Stimulated activated effector memory CD8-positive, alpha-beta T cell treated with anti-CD3 and anti-CD28 coated beads, Interleukin-12 subunit alpha, Interleukin-12 subunit beta, amount 100 ng/mL, for 72 hours (primary cell): ENCODE data around the gene CPSF4.

Source experiments
- ATAC-seq: fragments of 150-1000 bp; cut with Tn5 transposase; 2 replicates; pipeline ENCODE4 v1.10.0; 2021
- DNase-seq, 2 donors: peaks; one replicate each; pipeline ENCODE4 v3.0.0; 2021 to 2022; ENCODE audit warnings: low spot score in 2 of 2
- H3K27ac Mint-ChIP-seq: one replicate; pipeline ENCODE4 v1.8.0; 2022; ENCODE audit warnings: mild to moderate bottlenecking, mixed read lengths
- H3K36me3 Mint-ChIP-seq: one replicate; pipeline ENCODE4 v1.8.0; 2022; ENCODE audit warnings: mild to moderate bottlenecking, mixed read lengths
- H3K4me1 Mint-ChIP-seq: one replicate; pipeline ENCODE4 v1.8.0; 2022; ENCODE audit warnings: mixed read lengths
- H3K4me3 Mint-ChIP-seq: one replicate; pipeline ENCODE4 v1.8.0; 2022; ENCODE audit warnings: mild to moderate bottlenecking, mixed read lengths
- H3K9me3 Mint-ChIP-seq: one replicate; pipeline ENCODE4 v1.8.0; 2022; ENCODE audit warnings: mixed read lengths

The CPSF4 gene

DNA sequence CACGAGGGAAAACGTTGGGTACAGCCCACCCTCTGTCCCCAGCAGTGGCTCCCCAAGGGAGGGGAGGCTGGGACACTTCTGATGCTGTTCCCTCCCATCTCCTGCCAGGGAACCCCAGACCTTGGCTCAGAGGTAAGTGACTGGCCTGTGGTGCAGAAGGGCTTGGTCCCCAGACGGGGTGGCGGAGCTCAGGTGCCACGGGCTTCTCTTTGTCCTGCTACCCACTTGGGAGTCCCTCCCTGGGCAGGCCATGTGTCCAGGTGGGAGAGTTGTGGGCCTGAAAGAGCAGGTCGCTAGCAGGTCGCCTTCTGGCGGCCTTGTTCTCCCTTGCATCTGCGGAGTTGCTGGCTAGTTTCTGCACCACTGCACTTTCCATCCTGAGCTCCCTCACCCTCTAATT is 17.1 kb downstream of the CPSF4 start:
- peaks cover 94% of the 10 kb centered on the region for H3K36me3 Mint-ChIP-seq
- ATAC-seq (no peak), DNase-seq (no peak)
- no peak overlapping the region for H3K4me3 Mint-ChIP-seq
- no peak overlapping the region for H3K27ac Mint-ChIP-seq
- H3K4me1 Mint-ChIP-seq, result peaks cover 34% of the 10 kb centered on the region
- H3K9me3 Mint-ChIP-seq, result no peaks in the 10 kb centered on the region

DNA sequence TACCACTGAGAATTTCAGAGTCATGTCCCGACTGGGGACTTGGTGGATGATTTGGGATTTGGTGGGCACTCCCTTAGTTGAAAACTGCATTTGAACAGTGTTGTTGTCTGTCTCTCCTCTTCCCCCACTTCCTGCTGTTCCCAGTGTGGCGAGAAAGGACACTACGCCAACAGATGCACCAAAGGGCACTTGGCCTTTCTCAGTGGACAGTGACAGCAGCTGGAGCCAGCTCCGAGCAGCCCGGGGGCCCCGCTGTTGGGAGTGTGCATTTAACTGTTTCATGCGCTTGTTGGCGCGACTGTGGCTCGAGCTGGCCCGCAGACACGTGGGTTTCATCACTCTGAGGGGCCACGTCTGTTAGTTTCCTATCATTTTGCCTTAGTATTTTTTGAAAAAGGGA is 17.5 kb downstream of the CPSF4 start:
- DNase-seq, result no peak

DNA sequence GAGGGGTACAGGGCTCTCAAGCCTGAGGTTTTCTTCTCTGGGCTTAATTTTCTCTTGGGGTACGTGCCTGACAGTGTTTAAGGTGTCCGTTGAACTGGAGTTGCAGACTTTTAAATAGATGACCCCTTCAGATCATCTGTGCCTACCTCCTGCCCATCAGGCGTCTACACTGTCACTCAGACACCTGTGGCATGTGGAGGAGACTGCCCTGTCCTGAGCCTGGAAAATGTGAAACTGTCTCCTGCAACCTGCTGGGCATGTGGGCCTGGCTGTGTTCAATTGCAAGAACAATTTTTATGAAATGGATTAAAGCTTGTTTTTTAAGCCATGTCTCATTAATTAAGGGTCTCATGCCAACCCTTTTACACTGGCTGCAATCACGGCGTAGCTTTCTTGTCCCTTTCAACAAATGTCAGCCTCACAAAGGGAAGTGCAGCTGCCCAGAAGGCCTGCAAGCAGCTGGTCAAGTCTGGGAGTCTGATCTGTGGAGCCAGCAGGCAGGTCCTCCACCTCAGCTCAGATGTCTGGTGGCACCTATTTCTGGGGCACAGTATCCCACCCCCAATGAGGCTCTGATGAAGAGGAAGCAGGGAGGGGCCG is 18.4 kb downstream of the CPSF4 start:
- DNase-seq (no peak), ATAC-seq (no peak)
- H3K4me3 Mint-ChIP-seq, result no peak overlapping the region
- peak overlapping the region; percentile 58 for H3K27ac Mint-ChIP-seq
- peaks cover 96% of the 10 kb centered on the region for H3K36me3 Mint-ChIP-seq
- peaks cover 35% of the 10 kb centered on the region for H3K4me1 Mint-ChIP-seq
- no peaks in the 10 kb centered on the region for H3K9me3 Mint-ChIP-seq

More for the DNA sequence above, 17.5 kb downstream of the CPSF4 start:
- Mint-ChIP-seq H3K9me3 (no peaks in the 10 kb centered on the region), H3K4me1 (peaks cover 35% of the 10 kb centered on the region), H3K36me3 (peaks cover 94% of the 10 kb centered on the region), H3K27ac (no peak overlapping the region), H3K4me3 (no peak overlapping the region)
- ATAC-seq, result no peak

DNA sequence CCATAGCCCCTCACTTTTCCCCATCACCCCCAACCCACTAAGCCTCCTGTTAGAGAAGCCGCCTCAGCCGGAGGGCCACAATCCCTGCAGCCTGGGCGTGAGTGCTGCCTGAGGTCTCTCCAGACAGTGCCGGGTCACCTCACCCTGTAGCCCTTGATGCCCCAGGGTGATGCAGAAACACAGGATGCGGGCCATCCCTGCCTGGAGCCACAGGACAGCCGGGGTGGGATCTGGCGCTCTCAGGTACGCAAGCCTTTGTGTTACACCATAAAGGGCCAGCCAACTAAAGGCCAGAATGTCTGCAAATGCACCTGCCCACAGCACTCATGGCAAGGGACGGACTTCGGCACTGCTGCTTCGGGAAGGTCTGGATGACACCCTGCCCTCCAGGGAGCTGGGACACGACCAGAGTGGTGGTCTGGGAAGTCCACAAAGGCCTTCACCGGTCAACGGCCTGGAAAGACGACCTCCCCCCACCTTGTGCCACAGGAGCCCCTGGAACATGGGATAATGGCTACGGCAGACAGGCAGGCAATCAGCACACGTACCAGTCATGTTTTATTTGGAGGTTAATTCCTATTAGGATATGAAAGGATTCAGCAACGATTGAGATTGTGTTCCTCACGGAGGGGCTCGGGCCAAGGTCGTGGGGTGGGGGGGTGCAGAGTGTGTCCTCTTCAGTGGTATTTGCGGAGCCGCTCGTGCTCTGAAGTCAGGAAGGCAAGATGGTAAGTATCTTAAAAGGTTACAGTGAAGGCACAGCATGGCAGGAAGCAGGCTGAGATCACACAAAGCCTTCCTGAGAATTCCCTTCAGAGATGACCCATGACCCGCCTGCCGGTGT is 19.1 kb downstream of the CPSF4 start:
- ATAC-seq (no peak), DNase-seq (no peak)
- Mint-ChIP-seq H3K9me3 (no peaks in the 10 kb centered on the region), H3K4me3 (no peak overlapping the region), H3K36me3 (peaks cover 96% of the 10 kb centered on the region), H3K4me1 (peaks cover 38% of the 10 kb centered on the region), H3K27ac (peak overlapping the region; percentile 19)

DNA sequence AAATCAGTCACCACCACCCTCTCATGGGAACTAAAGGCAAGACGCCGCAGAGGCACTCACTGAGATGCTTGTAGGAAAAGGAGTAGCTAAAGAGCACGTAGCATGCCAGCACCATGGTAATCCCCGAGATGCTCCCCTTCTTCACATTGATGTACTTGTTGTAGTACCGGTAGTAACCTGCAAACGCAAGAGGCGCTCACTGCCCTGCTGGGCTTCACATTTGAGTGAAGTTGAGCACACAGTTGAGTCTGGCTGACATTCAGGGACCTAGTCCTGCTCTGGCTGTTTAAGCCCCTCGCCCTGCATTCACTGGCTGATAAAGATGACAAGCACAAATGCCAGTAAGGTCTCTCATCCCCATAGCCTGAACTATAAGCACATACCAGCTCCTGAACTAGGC is 20.3 kb downstream of the CPSF4 start:
- Mint-ChIP-seq H3K4me3 (no peak overlapping the region), H3K9me3 (no peaks in the 10 kb centered on the region), H3K4me1 (peaks cover 44% of the 10 kb centered on the region), H3K27ac (peak overlapping the region; percentile 19), H3K36me3 (peaks cover 96% of the 10 kb centered on the region)
- ATAC-seq (peak; percentile 64), DNase-seq (no peak)

DNA sequence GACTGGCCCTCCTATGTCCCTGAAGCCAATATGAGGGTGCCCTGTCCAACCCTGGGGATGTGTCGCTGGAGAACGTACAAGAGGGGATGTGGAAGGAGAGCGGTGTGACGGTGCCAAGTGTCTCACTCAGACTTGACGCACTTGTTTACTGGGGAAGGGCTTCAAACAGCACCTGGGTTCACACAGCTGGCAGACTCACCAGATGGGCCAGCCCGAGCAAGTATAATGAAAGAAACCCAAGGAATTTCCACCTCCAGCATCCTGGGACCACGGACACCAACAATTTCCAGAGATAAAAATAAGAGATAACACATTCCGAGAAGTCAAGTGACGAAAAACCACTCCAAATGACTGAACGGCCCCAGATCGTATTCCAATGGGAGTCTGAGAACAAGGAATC is 21.9 kb downstream of the CPSF4 start:
- no peak for ATAC-seq
- no peak for DNase-seq
- Mint-ChIP-seq H3K27ac (peak overlapping the region; percentile 9), H3K9me3 (no peaks in the 10 kb centered on the region), H3K4me1 (peaks cover 47% of the 10 kb centered on the region), H3K36me3 (peaks cover 95% of the 10 kb centered on the region), H3K4me3 (no peak overlapping the region)

DNA sequence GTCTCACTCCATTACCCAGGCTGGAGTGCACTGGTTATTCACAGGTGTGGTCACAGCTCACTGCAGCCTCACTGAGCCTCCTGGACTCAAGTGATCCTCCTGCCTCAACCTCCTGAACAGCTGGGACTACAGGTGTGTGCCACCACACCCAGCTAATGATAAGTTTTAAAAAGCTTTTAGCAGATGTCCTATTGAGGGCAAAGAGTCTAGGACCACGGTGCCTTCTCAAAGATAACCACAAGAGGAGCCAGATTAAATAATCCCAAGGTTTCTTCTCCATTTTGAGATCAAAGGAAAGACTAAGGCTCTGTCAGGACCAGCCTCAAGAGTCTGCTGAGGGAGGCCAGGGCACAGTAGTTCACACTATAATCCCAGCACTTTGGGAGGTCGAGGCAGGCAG is 22.5 kb downstream of the CPSF4 start:
- Mint-ChIP-seq H3K27ac (peak overlapping the region; percentile 9), H3K36me3 (peaks cover 95% of the 10 kb centered on the region), H3K4me3 (no peak overlapping the region), H3K9me3 (no peaks in the 10 kb centered on the region), H3K4me1 (peaks cover 53% of the 10 kb centered on the region)
- DNase-seq, result no peak
- ATAC-seq, result no peak

DNA sequence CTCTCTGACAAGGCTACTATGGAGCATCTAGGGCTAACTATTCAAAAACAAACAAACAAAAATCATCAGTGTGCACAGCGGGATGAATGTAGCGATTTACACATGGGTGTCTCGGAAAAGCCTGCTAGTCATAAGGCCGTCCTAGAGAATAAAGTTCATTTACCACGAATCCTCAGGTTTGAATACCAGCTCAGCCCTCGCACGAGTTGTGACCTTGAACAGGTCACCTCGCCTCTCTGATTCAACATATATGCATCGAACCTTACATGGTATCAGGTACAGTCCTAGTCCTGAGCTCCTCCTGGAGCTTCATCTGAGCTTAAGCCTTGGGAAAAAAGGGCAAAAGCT is 26.7 kb downstream of the CPSF4 start:
- Mint-ChIP-seq H3K4me3 (peak overlapping the region; percentile 94), H3K9me3 (no peaks in the 10 kb centered on the region), H3K36me3 (peaks cover 55% of the 10 kb centered on the region), H3K27ac (peak overlapping the region; percentile 95), H3K4me1 (peaks cover 30% of the 10 kb centered on the region)
- peak; percentile 6 for ATAC-seq
- no peak for DNase-seq

DNA sequence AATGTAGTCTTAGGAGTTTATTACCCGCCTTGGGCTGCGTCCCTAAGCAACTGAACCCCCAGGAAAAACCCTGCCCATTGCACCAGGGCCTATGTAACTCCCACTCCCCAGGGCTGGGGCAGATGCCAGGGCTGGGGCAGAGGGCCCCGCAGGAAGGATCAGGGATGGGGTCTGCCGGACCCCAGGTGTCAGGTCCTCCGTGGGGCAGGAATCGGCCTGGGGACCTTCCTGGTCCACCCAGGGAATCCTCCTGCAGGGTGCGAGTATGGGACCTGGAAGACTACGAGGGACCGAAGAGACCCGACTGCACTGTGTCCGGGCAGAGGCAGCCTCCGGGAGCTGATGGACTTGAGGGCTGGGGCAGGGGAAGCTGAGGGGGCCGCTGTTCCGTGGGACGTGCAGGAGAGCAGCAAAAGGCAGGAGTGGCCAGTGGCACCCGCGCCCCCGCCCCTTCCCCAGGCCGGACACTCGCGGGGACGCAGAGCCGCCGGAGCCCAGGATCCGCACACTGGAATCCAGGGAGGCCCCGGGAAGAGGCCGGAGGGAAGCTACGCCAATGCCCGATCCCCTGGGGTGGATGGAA is 29.7 kb downstream of the CPSF4 start:
- Mint-ChIP-seq H3K4me3 (no peak overlapping the region), H3K4me1 (peaks cover 36% of the 10 kb centered on the region), H3K27ac (no peak overlapping the region), H3K36me3 (peaks cover 42% of the 10 kb centered on the region), H3K9me3 (no peaks in the 10 kb centered on the region)
- DNase-seq, result no peak
- no peak for ATAC-seq

DNA sequence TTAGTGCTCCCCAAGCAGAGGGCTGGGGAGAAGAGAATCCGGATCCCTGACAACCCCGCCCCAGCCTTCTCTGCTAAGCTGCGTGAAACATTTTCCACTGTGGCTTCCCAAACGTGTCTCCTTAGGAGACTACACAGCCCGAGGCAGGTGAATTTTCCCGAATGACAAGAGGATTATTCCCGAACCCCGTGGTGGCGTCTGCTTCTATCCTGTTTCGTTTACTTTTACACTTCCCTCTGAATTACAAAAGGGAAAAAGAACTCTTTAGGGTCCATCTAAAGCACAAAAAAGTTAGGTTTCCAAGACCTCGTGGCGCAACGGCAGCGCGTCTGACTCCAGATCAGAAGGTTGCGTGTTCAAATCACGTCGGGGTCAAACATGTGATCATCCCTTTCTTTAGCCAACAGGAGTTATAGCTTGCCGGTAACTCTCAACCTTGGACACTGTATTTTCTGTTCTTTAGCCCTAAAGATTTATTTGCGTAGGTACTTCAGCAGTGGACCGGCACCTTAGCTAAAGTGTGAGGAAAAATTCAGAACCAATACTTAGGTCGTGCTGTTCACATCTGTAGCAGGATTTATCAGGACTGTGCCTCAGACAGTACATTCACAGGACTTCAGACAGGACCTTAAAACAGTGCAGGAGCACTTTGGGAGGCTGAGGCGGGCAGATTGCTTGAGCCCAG is 30.8 kb downstream of the CPSF4 start:
- Mint-ChIP-seq H3K4me1 (peaks cover 31% of the 10 kb centered on the region), H3K9me3 (no peaks in the 10 kb centered on the region), H3K4me3 (no peak overlapping the region), H3K36me3 (peaks cover 39% of the 10 kb centered on the region), H3K27ac (no peak overlapping the region)
- ATAC-seq (no peak), DNase-seq (no peak)

DNA sequence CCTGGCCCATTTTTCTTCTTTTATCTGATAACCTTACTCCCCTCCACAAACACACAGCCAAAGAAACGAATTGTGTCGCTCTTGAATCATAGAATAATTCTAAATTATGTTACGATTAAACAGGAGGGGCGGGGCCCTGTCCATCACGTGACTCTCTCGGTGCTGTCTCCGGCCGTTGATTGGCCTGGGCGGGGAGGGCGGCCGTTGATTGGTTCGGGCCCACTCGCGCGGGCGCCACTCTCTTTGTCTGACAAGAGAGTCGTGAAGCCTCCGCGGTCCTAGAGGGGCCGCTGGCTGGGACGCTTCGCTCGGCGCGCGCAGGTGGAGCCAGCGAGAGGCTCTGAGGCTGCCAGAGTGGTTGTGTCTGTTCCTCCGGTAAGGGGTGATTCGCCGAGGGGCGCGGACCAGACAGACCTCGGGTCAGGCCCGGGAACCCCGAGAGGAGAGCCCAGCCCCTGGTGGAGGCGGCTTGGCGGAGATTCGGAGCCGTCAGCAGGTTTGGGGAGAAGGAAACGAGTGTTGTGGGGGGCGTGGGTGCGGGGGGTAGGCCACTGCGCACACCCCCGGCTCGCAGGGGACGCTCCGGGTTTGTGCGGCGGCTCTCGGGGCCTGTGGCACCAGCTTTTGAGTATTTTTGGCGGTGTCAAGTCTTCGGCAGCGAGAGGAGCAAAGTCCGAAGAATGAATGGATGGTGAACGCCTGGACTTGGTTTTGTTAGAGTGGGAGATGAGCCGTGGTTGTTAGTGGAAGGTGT is 34.0 kb downstream of the CPSF4 start, which contains the start of gene ZNF789:
Gene ZNF789, plus strand, starts transcription at position 330 of the 754 bp plus-strand sequence. CDS start 3,567 bp downstream, outside the sequence.
- Mint-ChIP-seq H3K9me3 (no peaks in the 10 kb centered on the region), H3K4me1 (peaks cover 33% of the 10 kb centered on the region), H3K27ac (peak within 1 kb of the TSS; percentile 96), H3K36me3 (peaks cover 30% of the 10 kb centered on the region), H3K4me3 (peak within 1 kb of the TSS; percentile 98)
- ATAC-seq (peak; percentile 98), DNase-seq (peak; percentile 88 to 96)

DNA sequence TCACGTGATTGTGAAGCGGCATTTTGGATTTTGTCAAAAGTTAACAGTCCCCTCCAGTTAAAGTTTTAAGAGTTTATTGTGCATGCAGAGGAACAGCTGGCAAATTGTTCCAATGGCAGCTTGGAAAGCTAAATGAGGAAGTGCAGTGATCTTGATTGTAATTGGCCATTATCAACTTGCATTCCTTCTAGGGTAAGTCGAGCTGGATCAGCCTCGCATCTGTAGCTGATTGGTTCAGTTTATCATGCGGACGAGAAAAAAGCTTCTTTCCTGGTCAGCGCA is 34.5 kb downstream of the CPSF4 start:
- H3K4me1 Mint-ChIP-seq, result peaks cover 38% of the 10 kb centered on the region
- no peak for DNase-seq
- H3K9me3 Mint-ChIP-seq, result no peaks in the 10 kb centered on the region
- H3K27ac Mint-ChIP-seq, result peak overlapping the region; percentile 96
- no peak for ATAC-seq
- H3K36me3 Mint-ChIP-seq, result peaks cover 30% of the 10 kb centered on the region
- H3K4me3 Mint-ChIP-seq, result peak overlapping the region; percentile 98

DNA sequence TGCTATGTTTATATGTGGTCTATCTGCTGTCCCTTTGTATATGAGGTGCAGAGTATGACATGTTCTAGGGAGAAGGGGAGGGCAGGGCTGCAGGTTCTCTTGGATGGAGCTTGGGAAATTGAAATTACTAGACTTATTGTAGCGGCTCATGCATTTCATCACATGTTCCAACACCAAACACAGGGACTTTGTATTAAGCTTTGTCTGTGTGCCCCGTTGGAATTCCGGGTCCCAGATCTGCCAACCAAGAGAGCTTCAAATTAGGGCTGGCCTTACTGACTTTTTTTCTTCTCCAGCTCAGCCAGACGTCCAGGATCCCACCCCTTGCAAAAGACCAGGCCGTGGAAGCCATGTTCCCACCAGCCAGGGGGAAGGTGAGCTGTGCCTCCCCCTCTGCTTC is 37.4 kb downstream of the CPSF4 start:
- Mint-ChIP-seq H3K4me3 (no peak overlapping the region), H3K36me3 (peaks cover 55% of the 10 kb centered on the region), H3K27ac (no peak overlapping the region), H3K9me3 (no peaks in the 10 kb centered on the region), H3K4me1 (peaks cover 48% of the 10 kb centered on the region)
- no peak for ATAC-seq
- DNase-seq, result no peak

DNA sequence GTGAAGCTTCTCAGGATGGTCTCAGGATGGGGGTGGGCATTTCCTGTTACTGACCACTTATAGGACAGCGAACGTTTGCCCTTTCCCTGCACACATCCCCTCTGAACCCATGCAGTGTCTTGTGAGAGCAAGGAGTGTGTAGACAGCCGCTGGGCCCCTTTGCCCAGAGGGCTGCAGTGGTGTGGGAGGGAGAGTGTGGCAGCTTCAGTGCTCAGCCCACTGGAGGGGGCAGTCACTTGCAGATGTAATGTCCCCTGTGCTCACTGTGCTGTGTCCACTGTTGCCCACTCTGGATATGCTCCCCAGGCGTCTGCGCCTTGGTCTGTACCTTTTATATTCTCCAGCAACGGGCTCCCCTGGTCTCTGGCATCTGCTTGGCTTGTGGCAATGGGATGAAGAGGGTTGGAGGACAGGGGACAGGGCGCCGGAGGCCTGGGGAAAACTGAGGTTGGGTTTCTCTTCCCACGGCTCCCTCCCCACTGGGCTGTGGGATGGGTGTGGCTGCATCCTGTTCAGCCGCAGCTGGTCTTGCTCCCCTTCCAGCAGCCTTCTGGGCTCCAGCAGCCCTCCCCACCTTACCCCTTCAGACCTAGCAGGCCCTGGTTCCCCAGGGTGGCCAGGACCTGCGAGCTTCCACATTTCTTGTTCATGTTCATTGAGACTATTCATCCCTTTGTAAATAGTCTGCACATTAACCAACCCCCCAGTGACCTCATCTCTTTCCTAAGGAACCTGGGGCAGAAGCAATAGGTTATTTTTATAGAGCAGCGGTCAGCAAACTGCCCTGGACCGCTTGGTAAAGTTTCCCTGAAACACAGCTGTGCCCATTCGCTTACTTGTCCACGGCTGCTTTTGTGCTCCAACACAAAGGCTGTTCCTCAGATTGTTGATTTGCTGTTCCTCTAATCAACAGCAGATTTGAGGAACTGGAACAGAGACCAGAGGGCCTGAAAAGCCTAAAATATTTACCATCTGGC is 40.0 kb downstream of the CPSF4 start:
- H3K36me3 Mint-ChIP-seq, result peaks cover 62% of the 10 kb centered on the region

More for the DNA sequence above, 40.0 kb downstream of the CPSF4 start:
- Mint-ChIP-seq H3K4me1 (peaks cover 34% of the 10 kb centered on the region), H3K9me3 (no peaks in the 10 kb centered on the region), H3K27ac (peak overlapping the region; percentile 81), H3K4me3 (no peak overlapping the region)
- DNase-seq (no peak), ATAC-seq (peak; percentile 24)
